Spleen (tissue), 11 donors: ENCODE results near the gene RMDN3. TPM values are rescaled to one million over a fixed set of nuclear protein-coding genes. Genes with fewer than 3 reads are reported as not detected.

Experiments used
- DNase-seq: peaks from one replicate; pipeline ENCODE4 v3.0.0-alpha.2; 2020
- H3K27ac ChIP-seq, 8 donors: fragments of 200-600 bp; sonication (generic) in 7 of 8; 1 replicate in 4 of 8; 2 replicates in 4 of 8; pipeline versions ENCODE4 v1.5.0 to v1.8.0; 2016 to 2021; ENCODE audit warnings: inconsistent platforms in 4 of 8, mild to moderate bottlenecking in 4 of 8, moderate library complexity in 1 of 8
- H3K27me3 ChIP-seq, 7 donors: fragments of 200-600 bp; sonication (generic) in 6 of 7; replicated peaks in 1 of 7; 1 replicate in 4 of 7; 2 replicates in 3 of 7; pipeline versions ENCODE4 v1.5.0 to v1.8.0; 2016 to 2021; ENCODE audit warnings: inconsistent platforms in 3 of 7, mild to moderate bottlenecking in 1 of 7
- H3K36me3 ChIP-seq, 6 donors: fragments of 200-600 bp; sonication (generic) in 5 of 6; 1 replicate in 4 of 6; 2 replicates in 2 of 6; pipeline versions ENCODE4 v1.5.0 to v1.8.0; 2016 to 2021; ENCODE audit warnings: inconsistent platforms in 2 of 6
- H3K4me1 ChIP-seq, 6 donors: fragments of 200-600 bp; sonication (generic) in 5 of 6; 1 replicate in 3 of 6; 2 replicates in 3 of 6; pipeline versions ENCODE4 v1.5.0 to v1.8.0; 2016 to 2021; ENCODE audit warnings: inconsistent platforms in 3 of 6
- H3K4me3 ChIP-seq, 8 donors: fragments of 200-600 bp; sonication (generic) in 7 of 8; 1 replicate in 4 of 8; 2 replicates in 4 of 8; pipeline versions ENCODE4 v1.5.0 to v1.8.0; 2016 to 2021; ENCODE audit warnings: inconsistent platforms in 4 of 8, mild to moderate bottlenecking in 4 of 8, moderate library complexity in 2 of 8
- H3K9me3 ChIP-seq, 8 donors: fragments of 200-600 bp; sonication (generic) in 7 of 8; 1 replicate in 4 of 8; 2 replicates in 4 of 8; pipeline versions ENCODE4 v1.5.0 to v1.8.0; 2016 to 2021; ENCODE audit warnings: inconsistent platforms in 4 of 8
- POLR2A ChIP-seq, 3 donors: fragments of 450-650 bp; IDR thresholded peaks; one replicate each; pipeline ENCODE4 v1.5.1; 2017; ENCODE audit warnings: antibody characterized with exemption in 3 of 3, mild to moderate bottlenecking in 1 of 3
- POLR2AphosphoS5 ChIP-seq, 3 donors: sonication (generic); formaldehyde crosslinking; IDR thresholded peaks; one replicate each; pipeline ENCODE4 v1.5.1; 2017; ENCODE audit warnings: antibody characterized with exemption in 3 of 3
- WGBS, 5 donors: extraction: QIAGEN DNeasy Blood & Tissue Kit in 3 of 5; methylation state at CpG; one replicate each; pipeline versions ENCODE4 v1.1.5 to v1.1.7; 2013 to 2018; 5-methylcytosine and 5-hydroxymethylcytosine counted together
- intact Hi-C: fragments of 100-400 bp; cut with DNase I; formaldehyde crosslinking; loops from one replicate; pipeline ENCODE4 v1.15.0; 2023; ENCODE audit warnings: low total_unique reads
- polyA plus RNA-seq, 3 donors: library from polyadenylated mRNA; stranded (reverse); fragments of 200-250 nt; gene quantifications; one replicate each; pipeline ENCODE4 v1.2.1, GENCODE V29; 2013
- total RNA-seq, 7 donors: library from RNA; depleted of rRNA in 3 of 7; stranded (reverse); fragments of >200 nt in 3 of 7; fragmentation: NEBNext Ultra II Directional in 4 of 7; extraction: Animal tissue kit (Norgen Biotek cat#: 25700) in 4 of 7; gene quantifications; one replicate each; pipeline versions ENCODE4 v1.1.0 to v1.2.1, GENCODE V29; 2016 to 2021
- TF ChIP-seq, protein P1 (sequence below), 11 experiments: fragments of 200-600 bp in 7 of 11; fragments of 450-650 bp in 4 of 11; sonication (generic) in 4 of 11; IDR thresholded peaks in 8 of 11; conservative IDR thresholded peaks in 3 of 11; 1 replicate in 7 of 11; 2 replicates in 4 of 11; pipeline versions ENCODE4 v1.4.0 to v1.8.0; 2016 to 2021; ENCODE audit warnings: antibody characterized with exemption in 11 of 11, inconsistent platforms in 4 of 11, mild to moderate bottlenecking in 1 of 11
- donor health status: healthy with polysubstance abuse.
- donor health status: DM: no; HTN: no; CAD: no; lungs with moderate emphysema.
- donor health status: DM: no; HTN: no; CAD: no.
- donor health status: Bipolar disorder and iron deficiency.
- donor health status: healthy.
- donor health status: DM: no; HTN: no; CAD: no.
- donor health status: DM: yes; HTN: yes; CAD: no.

The RMDN3 gene
- total and polyA plus RNA-seq, 10 donors, result 13.0 to 32.2 (median 23.2) TPM

DNA sequence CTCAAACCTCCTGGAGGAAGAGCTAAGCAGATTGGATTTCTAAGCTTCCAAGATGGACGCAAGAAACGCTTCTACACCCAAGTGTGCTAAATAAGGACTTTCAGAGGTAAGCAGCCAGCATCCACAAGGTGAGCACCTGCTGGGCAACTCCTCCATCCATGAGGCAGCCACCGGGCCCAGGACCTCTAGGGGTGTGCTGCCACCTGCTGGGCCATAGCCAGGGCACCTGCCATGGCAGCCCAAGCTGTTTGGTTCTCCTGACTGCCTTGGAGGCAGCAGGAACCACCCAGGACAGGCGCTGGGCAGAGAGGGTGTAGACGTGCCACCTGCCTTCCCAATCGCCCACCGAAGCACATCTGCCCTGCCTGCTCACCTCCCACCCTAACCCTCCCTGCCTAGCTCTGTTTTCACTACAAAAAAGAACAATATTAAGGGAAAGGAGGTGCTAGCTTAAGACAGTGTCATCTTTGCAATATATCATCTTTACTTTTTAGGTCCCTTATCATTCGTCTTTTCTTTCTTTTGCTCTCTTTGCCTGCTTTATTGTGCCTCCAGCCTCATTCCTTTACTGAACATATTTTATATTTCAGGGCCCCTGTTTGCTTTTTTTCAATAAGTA lies 27.7 kb upstream of the RMDN3 start:
- Histone ChIP-seq H3K36me3 (peaks cover 0 to 36% (median 23%) of the 10 kb centered on the region in 6 donors), H3K4me1 (peaks cover 0 to 30% (median 12%) of the 10 kb centered on the region in 6 donors), H3K4me3 (no peak overlapping the region), H3K9me3 (no peaks in the 10 kb centered on the region), H3K27me3 (no peaks in the 10 kb centered on the region), H3K27ac (no peak overlapping the region)
- 54 to 63% (median 58%) methylated on average over 8 of the region's 8 CpGs for WGBS, 5 donors
- TF ChIP-seq, protein P1, sequence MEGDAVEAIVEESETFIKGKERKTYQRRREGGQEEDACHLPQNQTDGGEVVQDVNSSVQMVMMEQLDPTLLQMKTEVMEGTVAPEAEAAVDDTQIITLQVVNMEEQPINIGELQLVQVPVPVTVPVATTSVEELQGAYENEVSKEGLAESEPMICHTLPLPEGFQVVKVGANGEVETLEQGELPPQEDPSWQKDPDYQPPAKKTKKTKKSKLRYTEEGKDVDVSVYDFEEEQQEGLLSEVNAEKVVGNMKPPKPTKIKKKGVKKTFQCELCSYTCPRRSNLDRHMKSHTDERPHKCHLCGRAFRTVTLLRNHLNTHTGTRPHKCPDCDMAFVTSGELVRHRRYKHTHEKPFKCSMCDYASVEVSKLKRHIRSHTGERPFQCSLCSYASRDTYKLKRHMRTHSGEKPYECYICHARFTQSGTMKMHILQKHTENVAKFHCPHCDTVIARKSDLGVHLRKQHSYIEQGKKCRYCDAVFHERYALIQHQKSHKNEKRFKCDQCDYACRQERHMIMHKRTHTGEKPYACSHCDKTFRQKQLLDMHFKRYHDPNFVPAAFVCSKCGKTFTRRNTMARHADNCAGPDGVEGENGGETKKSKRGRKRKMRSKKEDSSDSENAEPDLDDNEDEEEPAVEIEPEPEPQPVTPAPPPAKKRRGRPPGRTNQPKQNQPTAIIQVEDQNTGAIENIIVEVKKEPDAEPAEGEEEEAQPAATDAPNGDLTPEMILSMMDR (IDR thresholded peaks at IDR 0.05 in 8 of 11, conservative IDR thresholded peaks at IDR 0.05 in 3 of 11), result peak; percentile 56 to 89 (median 83)
- TF ChIP-seq POLR2AphosphoS5 (IDR thresholded peaks at IDR 0.05) (peak; percentile 28 to 71 (median 34)), POLR2A (IDR thresholded peaks at IDR 0.05) (no peak)
- peak; percentile 94 for DNase-seq
- intact Hi-C loops, result loop anchor here (2.0 kb wide), 1 partner anchor 104 kb away; no protein-coding TSS in a partner anchor

- intact Hi-C loops, result no loop called here
- peak; percentile 79 for DNase-seq
- H3K4me1 ChIP-seq, result peaks cover 0 to 18% (median 0%) of the 10 kb centered on the region in 6 donors
- no peak overlapping the region for H3K27ac ChIP-seq
- H3K36me3 ChIP-seq, result peaks cover 0 to 86% (median 80%) of the 10 kb centered on the region in 6 donors
- TF ChIP-seq POLR2A (IDR thresholded peaks at IDR 0.05) (no peak), POLR2AphosphoS5 (IDR thresholded peaks at IDR 0.05) (no peak)
- TF ChIP-seq, protein P1 (IDR thresholded peaks at IDR 0.05 in 8 of 11, conservative IDR thresholded peaks at IDR 0.05 in 3 of 11), result no peak
- WGBS, 5 donors, result 79 to 89% (median 83%) methylated on average over 11 of the region's 11 CpGs
- H3K27me3 ChIP-seq, result no peaks in the 10 kb centered on the region
- H3K9me3 ChIP-seq, result no peaks in the 10 kb centered on the region
- no peak overlapping the region for H3K4me3 ChIP-seq
Measured at GRCh38 chr15:40776537-40777141, 21.6 kb upstream of the RMDN3 start.

- Histone ChIP-seq H3K9me3 (no peaks in the 10 kb centered on the region), H3K36me3 (peaks cover 0 to 93% (median 81%) of the 10 kb centered on the region in 6 donors), H3K4me3 (no peak overlapping the region), H3K27me3 (no peaks in the 10 kb centered on the region), H3K4me1 (peaks cover 0 to 19% (median 0%) of the 10 kb centered on the region in 6 donors), H3K27ac (no peak overlapping the region)
- DNase-seq, result peak; percentile 36
- TF ChIP-seq POLR2A (IDR thresholded peaks at IDR 0.05) (no peak), POLR2AphosphoS5 (IDR thresholded peaks at IDR 0.05) (peak in 1 of 3 donors; percentile 16)
- WGBS, 5 donors, result 90 to 97% (median 95%) methylated on average over 14 of the region's 14 CpGs
- intact Hi-C loops, result no loop called here
Measured at GRCh38 chr15:40775740-40776536, 20.9 kb upstream of the RMDN3 start.

- H3K27me3 ChIP-seq, result no peaks in the 10 kb centered on the region
- peaks cover 0 to 29% (median 9%) of the 10 kb centered on the region in 6 donors for H3K4me1 ChIP-seq
- intact Hi-C loops, result no loop called here
- peak; percentile 47 for DNase-seq
- TF ChIP-seq POLR2A (IDR thresholded peaks at IDR 0.05) (no peak), POLR2AphosphoS5 (IDR thresholded peaks at IDR 0.05) (no peak)
- TF ChIP-seq, protein P1 (IDR thresholded peaks at IDR 0.05 in 8 of 11, conservative IDR thresholded peaks at IDR 0.05 in 3 of 11), result no peak
- H3K27ac ChIP-seq, result no peak overlapping the region
- WGBS, 5 donors, result 93 to 97% (median 95%) methylated on average over 8 to 10 of the region's 10 CpGs
- no peak overlapping the region for H3K4me3 ChIP-seq
- H3K9me3 ChIP-seq, result no peaks in the 10 kb centered on the region
- peaks cover 0 to 100% (median 81%) of the 10 kb centered on the region in 6 donors for H3K36me3 ChIP-seq
Measured at GRCh38 chr15:40775007-40775406, 20.0 kb upstream of the RMDN3 start.
